ENCODE measurements around the gene UPP1. TPM values are rescaled to one million over a fixed set of nuclear protein-coding genes. Genes with fewer than 3 reads are reported as not detected.
"Not testable (repeated sequence)": the region's sequence is repeated elsewhere in the genome, so short reads cannot be mapped to it uniquely, and the experiment has no call there.

Gene UPP1
- 76.9 and 81.6 TPM in 2 replicates for total RNA-seq

DNA sequence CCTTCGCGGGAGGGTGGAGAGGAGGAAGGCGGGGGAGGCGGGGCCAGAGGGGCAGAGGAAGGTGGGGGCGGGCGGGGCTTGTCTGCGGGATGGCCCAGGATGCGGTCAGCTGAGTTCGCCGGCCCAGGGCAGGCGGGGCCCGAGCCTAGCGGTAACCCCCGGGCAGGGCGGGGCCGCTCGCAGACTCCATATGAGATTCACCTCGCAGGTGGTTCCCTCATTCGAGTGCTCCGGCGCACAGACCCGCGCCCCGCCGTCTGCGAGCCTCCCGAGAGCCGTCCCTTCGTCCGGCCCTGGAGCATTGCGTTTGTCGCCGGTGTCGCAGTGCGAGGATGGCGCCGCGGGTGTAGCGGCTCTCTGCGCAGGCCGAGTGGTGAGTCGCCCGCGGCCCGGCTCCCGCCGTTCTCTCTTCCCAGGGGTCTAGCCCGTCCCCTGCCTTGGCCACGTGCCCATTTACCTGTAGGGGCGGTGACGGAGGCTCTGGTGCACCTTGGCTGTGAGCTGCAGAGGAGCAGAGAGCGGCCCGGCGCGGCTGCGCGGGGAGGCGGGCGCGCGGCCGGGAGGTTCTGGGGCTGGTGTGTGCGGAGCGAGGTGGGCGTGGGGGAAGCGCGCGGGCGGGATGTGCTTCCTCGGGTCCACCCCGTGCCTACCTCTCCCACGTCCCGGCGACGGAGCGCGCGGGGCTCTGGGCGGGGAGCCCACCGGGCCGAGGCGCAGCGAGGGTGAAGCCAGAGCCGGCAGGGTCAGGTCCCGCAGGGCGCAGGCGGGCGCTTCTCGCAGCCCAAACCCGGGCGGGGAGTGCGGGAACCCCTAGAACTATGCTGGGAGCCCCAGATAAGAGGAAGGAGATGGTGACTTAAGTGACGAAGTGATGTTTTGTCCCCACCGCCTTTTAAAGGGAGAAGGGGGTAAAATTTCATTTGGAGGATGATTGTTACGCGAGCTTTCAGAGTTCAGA lies at the start of gene UPP1:
UPP1 (plus strand) TSS at position 220 of the 958 bp plus-strand sequence. CDS start 5,519 bp downstream, outside the sequence.
- no peak for DNase-seq (ENCODE audit: extremely low read depth, low read depth, low spot score)

DNA sequence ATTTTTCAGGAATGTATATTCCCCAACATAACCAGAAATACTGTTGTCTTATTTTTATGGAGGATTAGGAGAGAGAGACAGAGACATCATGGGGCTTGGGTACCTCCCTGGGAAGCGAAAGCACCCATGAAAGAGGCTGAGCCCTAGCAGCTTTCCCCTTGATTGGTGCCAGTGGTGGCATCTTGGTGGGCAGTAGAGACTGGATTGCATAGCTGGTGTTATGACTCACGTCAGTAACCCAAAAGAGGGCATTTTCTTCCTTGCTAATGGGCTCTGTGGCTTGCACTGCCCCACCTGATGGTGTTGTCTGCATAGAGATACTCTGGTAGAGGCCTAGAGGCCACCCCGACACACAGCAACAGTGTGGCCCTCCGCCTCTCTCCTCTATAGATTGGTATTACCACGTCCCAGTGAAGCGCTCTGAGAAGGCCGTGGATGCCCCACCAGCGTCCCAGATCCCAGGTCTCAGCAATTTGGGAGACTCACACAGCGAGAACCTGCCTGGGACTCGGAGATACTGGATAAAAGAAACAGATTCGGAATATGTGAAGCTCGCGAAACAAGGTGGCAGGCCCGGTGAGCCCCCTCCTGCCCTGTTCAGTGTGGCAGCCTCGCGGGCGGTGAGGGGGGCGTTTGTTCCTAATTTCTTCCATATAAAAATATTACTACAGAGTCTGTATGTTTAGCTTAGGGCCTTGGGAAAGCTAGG lies 48.0 kb upstream of the UPP1 start:
- no peak for DNase-seq (ENCODE audit: extremely low read depth, low read depth, low spot score)

DNA sequence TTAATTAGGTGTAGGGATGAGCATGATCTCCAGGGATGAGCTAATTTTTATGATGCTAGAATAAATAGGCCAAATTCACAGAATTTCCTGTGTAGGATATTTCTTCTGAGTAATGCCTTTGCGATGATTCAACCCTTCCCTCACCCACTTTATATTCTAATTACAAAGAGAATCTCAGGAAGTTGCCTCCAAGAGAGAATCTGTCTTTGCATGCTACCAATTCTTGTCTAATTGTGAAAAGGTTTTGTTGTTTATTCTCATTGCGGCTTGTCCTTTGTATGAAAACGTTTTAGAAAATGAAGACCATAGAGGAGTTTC lies 47.5 kb upstream of the UPP1 start:
- DNase-seq (ENCODE audit: extremely low read depth, low read depth, low spot score): no peak

DNA sequence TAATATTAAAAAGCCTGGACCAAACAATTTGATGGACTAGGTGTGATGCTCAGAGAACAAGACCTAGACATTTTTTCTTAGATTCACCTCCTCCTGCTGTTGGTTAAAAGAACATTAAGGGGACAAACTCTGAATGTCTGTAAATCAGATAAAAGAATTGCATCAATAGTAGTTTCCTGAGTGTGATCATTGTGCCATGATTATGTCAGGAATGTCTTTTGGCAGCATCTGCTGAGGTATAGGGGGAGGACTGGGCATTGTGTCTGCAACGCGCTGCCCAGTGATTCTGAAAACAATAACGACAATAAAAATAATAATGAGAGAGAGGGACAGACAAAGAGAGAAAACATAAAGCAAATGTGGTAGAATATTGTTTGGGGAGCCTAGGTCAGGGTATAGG lies 46.8 kb upstream of the UPP1 start:
- no peak for DNase-seq (ENCODE audit: extremely low read depth, low read depth, low spot score)

DNA sequence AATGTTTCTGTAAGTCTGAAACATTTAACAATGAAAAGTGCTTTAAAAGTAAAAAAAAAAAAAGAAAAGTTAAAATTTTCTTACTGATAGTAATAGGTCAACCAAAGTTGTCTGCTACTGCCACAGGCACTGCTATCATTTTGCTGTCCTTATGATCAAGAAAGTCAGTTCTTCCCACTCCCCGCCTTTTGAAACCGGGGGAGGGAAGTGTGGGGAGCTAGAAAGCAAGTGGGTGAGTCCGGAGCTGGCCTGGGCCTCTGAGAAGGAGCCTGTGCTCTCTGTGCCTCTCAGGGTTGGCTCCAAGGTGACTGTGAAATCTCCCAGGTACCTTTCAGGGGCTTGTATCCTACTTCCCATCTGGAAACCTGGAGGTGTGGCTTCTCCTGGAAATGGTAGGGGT lies 46.4 kb upstream of the UPP1 start:
- no peak for DNase-seq (ENCODE audit: extremely low read depth, low read depth, low spot score)

DNA sequence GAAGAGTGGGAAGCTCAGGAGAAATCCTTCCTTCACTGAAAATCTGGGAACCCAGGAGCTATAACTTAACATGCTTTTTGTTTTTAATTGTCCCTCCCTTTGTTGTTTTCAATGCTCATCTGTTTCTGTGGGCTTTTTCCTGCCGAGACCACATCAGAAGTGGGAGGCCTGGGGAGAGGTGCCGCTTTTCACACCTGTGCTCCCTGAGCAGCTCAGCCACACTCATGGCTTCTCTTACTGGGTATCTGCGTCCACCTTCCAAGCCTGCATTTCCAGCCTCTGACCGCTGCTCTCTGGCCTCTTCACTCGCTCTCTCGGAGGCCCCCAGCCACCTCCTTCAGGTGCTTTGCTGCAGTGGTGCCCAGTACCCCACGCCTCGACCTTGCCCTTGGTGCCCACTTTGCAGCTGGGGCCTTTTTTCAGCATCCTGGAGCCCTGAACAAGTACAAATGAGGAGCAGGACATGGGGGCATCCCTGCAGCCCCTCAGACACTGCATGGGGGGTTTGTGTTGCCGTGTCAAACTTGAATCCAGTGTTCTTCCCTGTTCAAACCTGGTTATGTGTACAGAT lies 43.8 kb upstream of the UPP1 start:
- no peak for DNase-seq (ENCODE audit: extremely low read depth, low read depth, low spot score)

DNA sequence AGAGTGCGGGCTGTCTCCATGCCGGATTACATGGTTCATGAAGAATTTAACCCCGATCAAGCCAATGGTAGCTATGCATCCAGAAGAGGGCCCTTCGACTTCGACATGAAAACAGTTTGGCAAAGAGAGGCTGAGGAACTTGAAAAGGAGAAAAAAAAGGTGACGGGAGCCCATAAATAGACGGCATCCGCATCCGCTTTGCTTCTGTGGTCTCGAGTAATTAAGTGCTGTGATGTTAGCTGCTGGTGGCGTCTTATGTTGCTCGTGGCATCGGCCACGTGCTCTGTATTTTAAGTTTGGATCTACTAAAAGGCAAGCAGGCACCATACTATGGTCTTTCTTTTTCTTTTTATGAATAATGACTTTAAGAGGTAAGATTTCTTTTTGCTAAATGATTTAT lies 42.6 kb upstream of the UPP1 start:
- no peak for DNase-seq (ENCODE audit: extremely low read depth, low read depth, low spot score)

DNA sequence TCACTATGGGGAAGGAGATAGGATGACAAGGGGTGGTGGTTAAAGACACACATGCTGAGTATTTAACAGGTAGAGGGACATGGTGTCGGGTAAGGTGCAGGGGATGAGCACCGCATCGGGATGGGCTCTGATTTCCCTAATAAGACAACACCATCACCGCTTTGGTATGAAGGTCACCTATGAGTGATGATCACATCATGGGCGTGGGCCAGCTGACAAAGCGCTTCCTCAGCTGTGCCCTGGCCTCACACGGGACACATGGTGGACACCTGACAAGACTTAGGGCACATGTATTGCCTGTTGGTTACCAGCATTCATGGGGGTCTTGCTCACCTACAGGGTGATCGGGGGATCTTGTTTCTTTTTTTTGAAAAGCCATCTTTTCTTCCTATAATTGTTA lies 41.0 kb upstream of the UPP1 start:
- no peak for DNase-seq (ENCODE audit: extremely low read depth, low read depth, low spot score)

DNA sequence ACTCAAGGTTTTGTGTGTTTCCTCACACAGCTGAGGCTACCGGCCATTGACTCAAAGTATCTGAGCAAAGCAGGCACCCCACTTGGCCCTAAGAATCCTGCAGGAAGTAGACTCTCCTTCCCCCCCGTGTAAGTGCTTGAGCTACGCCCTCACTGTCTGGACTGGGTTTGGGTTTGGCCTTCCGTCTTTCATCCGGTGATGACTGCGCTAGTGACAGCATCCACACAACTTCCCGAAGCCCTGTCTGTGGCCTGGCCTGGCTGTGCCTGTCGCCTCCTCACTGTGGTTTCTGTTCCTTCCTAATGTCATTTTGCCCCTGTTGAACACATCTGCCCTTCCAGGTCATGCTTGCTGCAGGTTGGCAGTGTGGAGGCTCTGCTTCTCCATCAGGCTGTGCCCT lies 39.2 kb upstream of the UPP1 start:
- no peak for DNase-seq (ENCODE audit: extremely low read depth, low read depth, low spot score)

DNA sequence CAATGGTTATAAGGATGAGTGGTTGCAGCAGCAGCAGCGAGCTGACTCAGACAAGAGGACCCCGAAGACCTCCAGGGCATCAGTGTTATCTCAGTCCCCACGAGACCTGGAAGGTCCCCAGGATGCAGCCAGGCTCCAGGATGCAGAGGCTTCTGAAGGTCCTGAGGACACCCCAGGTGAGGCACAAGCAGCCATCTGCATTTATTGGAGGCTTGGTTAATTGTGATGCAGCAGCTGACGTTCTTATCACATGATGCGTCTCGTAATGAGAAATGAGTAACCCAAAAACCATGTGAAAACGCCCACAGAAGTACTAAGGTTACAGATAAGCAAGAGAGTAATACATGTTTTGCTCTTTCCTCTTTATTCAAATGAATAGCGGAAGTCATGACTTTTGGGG lies 36.3 kb upstream of the UPP1 start:
- no peak for DNase-seq (ENCODE audit: extremely low read depth, low read depth, low spot score)

DNA sequence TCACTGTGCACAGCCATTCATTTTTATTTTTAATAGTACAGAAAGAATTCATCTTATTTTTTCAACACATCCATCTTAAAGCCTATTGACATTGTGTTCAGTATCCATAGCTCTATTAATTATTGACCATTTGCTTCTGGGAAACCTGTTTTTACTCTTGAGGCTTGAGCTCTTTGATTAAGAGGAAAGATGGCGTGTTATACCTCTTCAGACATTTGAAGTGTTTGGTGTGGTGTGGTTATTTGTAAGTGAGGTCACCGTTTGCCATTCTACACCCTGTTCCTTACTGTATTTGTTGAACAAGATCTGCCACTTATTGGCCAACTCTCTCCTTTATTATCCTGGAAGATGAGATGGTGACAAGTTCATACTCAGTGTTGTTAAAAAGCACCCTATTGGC lies 35.3 kb upstream of the UPP1 start:
- no peak for DNase-seq (ENCODE audit: extremely low read depth, low read depth, low spot score)

DNA sequence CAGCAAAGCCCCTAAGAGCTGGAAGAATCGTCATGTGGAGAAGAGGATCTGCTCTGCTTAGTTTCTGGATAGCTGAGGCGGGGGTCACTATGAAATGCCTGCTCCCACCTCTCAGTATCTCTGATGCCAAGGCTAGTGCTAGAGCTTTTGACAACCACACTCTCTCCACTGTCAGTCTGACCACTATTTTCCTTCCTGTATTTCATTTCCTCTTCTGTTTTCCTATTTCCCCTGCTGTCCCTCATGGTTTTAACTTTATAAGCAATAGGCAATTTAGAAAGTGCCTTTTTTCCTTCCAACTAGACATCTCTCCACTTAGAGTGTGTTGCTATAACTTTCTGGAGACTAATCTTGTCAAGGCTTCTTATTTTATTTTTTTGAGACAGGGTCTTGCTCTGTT lies 30.1 kb upstream of the UPP1 start:
- no peak for DNase-seq (ENCODE audit: extremely low read depth, low read depth, low spot score)

DNA sequence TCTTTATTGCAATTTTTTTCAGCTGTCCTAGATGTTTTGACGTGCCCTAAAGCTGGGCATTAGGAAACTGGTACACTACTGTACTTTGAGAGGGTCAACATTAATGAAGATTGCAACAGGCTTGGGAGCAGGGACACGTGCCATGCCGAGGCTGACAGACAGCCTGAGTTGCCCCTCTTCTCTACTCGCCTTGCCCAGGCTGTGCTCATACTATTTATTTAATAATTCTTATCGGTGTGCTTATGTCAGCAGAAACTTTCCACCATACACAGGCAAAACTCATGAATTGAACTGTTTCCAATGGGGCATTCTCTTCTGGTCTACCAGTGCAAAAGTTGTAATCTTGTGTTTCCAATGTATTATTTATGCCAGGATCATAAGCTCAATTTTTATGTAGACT lies 29.4 kb upstream of the UPP1 start:
- no peak for DNase-seq (ENCODE audit: extremely low read depth, low read depth, low spot score)

DNA sequence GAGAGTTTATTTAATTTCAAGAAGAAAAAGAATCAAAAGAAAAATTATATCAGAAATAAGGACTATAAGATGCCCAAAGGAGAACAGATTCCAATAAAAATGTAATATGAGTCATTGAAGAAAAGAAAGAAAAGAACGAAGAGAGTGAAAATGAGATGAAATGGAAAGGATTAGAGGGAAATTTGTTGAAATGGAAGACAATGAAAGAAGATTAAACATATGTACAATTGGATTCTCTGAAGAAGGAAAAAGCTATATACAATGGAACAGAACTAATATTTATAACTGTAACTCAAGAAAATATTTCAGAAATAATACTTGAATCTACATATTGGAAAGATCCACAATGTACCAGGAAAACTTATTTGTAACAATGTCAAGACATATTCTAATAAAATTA lies 25.1 kb upstream of the UPP1 start:
- no peak for DNase-seq (ENCODE audit: extremely low read depth, low read depth, low spot score)

DNA sequence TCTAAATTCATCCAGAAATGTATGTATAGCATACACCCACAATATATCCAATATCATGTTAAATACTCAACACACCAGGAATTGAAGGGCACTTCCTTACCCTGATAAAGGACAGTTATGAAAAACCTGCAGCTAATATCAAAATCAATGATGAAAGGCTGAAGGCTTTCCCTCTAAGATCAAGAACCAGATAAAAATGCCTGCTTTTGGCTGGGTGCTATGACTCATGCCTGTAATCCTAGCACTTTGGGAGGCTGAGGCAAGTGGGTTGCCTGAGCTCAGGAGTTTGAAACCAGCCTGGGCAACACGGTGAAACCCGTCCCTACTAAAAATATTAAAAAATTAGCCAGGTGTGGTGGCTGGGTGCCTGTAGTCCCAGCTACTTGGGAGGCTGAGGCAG lies 21.6 kb upstream of the UPP1 start:
- no peak for DNase-seq (ENCODE audit: extremely low read depth, low read depth, low spot score)

DNA sequence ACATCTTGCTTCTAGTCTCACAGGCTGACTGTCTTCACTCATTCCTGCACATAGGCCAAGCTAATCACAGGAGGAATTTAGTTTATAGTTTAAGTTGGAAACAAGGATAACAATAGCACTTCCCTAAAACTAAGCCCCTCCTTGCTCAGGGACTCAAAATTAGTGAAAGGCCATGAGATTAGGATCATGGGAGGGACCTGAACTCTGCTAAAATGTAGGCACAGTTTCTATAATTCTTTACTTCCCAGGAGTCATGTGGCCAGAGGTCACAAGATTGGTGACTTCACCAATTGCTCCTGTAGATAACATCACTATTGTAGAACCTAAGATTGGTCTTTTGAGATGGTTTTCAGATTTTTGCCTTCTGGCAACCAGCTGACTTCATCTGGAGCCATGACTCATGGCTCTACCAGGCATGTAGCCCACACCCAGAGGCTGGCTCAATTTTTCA lies 14.8 kb upstream of the UPP1 start:
- no peak for DNase-seq (ENCODE audit: extremely low read depth, low read depth, low spot score)

DNA sequence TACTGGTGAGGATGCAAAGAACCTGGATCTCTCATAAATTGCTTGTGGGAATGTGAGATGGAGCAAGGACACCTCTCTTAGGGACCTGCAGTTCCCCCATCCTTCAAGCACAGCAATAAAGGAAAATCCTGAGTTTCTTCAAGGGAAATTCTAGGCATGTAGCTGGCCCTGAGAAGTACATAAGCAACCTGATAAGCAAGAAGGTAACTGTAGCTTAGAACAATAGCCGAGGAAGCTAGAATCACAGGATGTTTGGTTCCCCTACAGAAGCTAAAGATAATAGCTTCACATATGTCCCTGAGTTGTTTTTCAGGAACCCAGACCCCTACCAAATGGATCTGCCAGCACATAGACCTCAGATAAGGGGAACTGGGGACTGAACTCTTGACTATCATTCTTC lies 11.6 kb upstream of the UPP1 start:
- no peak for DNase-seq (ENCODE audit: extremely low read depth, low read depth, low spot score)

DNA sequence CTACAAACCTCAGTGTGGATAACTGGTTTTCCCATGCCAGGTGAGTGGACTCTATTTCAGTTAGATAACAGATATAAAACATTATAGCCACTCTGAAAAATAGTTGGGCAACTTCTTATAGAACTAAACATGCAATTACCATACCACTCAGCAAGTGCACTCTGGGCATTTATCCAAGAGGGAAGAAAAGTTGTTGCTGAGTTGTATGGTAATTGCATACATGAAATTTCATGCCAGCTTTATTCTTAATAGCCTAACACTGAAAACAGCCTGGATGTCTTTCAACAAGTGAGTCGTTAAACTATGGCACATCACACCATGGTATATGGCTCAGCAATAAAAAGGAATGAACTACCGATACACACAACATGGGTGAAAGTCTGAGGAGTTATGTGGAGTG lies 10.6 kb upstream of the UPP1 start:
- DNase-seq (ENCODE audit: extremely low read depth, low read depth, low spot score): no peak

DNA sequence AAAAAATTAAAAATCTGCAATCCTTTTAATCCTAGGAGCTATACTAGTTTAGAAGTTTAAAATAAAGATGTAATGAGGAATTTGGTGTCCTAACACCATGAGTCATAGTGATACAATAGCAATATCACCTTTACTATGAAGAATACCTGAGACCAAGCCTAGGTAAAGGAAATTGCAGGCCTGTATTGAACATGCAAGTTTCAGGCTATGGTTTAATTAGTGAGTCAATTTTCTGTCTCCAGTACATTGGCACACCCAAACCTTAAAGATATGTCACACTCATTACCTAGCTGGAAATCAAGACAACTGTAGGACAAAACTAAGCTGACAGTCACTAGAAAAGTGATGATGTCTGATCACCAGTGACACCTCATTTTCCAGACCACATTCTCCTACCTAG lies 6.7 kb upstream of the UPP1 start:
- not testable (repeated sequence) for DNase-seq (ENCODE audit: extremely low read depth, low read depth, low spot score)

DNA sequence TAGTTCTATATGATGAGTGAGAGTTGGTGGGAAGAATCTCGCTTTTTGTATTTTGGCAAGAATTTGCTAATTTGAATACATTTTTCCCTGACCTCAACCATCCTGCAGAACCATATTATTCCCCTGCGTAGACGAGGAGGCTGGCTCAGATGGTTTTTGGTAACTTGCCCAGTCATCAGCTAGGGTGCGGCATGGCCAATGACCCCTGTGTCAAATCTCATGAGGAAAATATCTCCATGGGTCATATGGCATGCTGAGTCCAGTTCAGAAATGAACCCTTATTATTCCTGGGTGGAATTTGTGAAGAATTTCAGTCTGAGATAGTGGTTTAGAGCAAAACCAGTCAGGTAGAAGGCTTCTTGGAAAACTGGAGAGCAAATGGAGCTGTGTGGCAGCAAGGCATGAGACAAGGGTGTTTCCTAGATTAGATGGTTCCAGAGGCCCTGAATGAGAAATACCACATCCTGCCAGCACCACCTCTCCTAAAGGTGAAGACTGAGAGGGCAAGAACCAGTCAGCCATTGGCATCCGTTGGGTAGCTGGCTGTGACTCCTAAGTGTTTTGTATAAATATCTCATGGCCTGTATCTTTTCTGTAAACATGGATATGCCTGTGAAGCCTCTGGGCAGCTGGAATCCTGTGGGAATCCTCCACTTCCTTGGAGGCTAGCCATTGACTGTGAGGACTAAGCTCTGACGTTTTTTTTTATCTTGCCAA lies 5.8 kb upstream of the UPP1 start:
- DNase-seq (ENCODE audit: extremely low read depth, low read depth, low spot score): no peak

DNA sequence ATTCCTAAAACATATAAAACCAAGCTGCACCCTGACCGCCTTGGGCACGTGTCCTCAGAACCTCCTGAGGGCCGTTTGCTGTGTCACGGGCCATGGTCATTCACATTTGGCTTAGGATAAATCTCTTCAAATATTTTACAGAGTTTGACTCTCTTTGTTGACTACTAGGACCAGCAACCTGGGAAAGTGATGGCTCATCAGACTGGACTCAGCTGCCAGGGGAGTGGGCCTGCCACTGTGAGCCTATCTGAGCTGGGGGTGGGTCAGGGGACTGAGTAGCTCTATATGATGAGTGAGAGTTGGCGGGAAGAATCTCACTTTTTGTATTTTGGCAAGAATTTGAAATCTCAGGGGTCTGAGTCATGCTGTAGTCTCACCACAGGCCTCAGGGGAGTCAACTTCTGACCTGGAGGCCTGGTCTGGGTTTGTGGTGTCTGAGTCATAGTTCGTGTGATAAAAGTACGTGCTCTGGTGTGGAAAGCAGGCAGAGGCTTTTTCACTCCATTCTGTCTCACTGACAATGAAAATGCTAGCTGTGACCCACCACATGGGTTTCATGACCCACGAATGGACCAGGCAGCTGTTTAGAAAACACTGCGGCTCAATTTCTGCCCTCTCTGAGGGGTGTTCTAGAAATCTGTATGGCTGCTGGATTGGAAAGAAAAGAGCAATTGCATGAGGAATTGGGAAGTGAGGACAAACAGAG lies 4.2 kb upstream of the UPP1 start:
- peak; percentile 85 for DNase-seq (ENCODE audit: extremely low read depth, low read depth, low spot score)
